Spleen (tissue), 7 donors: Measurements from ENCODE around the gene GRPEL1.

Experiments used
- POLR2A ChIP-seq, 3 donors: fragments of 450-650 bp; IDR thresholded peaks; one replicate each; pipeline ENCODE4 v1.5.1; 2017; ENCODE audit warnings: antibody characterized with exemption in 3 of 3, mild to moderate bottlenecking in 1 of 3
- POLR2AphosphoS5 ChIP-seq, 3 donors: sonication (generic); formaldehyde crosslinking; IDR thresholded peaks; one replicate each; pipeline ENCODE4 v1.5.1; 2017; ENCODE audit warnings: antibody characterized with exemption in 3 of 3
- TF ChIP-seq, protein P1 (sequence below), 11 experiments: fragments of 200-600 bp in 7 of 11; fragments of 450-650 bp in 4 of 11; sonication (generic) in 4 of 11; IDR thresholded peaks in 8 of 11; conservative IDR thresholded peaks in 3 of 11; 1 replicate in 7 of 11; 2 replicates in 4 of 11; pipeline versions ENCODE4 v1.4.0 to v1.8.0; 2016 to 2021; ENCODE audit warnings: antibody characterized with exemption in 11 of 11, inconsistent platforms in 4 of 11, mild to moderate bottlenecking in 1 of 11
- donor health status: DM: no; HTN: no; CAD: no; lungs with moderate emphysema.
- donor health status: DM: no; HTN: no; CAD: no.
- donor health status: DM: no; HTN: no; CAD: no.

DNA sequence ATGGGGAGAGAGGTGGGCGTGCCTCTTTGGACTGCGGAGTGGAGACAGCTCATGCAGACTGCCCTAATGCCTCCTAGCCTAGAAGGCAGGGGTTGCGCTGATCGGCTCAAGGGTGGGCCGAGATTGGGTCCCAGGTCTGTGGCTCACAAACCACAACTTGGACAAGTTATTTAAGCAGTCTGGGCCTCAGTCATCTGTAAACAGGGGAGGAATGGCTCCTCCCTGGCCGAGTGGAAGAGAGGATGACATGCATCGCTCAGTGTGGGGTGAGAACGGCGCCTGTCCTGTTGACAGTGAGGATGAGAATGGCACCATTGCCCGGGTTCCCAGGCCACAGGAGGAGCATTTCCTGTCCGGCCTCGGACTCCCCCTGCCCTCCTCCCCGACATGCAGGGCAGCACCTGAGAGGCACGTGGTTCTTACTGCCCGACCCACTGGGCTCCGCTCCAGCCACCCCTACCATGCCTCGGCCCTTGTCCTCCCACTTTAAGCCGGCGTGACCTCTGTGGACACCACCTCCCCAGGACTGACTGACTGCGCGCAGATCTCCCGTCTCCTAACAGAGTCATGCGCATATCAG, 40.3 kb upstream of the GRPEL1 start:
- TF ChIP-seq, protein P1, sequence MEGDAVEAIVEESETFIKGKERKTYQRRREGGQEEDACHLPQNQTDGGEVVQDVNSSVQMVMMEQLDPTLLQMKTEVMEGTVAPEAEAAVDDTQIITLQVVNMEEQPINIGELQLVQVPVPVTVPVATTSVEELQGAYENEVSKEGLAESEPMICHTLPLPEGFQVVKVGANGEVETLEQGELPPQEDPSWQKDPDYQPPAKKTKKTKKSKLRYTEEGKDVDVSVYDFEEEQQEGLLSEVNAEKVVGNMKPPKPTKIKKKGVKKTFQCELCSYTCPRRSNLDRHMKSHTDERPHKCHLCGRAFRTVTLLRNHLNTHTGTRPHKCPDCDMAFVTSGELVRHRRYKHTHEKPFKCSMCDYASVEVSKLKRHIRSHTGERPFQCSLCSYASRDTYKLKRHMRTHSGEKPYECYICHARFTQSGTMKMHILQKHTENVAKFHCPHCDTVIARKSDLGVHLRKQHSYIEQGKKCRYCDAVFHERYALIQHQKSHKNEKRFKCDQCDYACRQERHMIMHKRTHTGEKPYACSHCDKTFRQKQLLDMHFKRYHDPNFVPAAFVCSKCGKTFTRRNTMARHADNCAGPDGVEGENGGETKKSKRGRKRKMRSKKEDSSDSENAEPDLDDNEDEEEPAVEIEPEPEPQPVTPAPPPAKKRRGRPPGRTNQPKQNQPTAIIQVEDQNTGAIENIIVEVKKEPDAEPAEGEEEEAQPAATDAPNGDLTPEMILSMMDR (IDR thresholded peaks at IDR 0.05 in 8 of 11, conservative IDR thresholded peaks at IDR 0.05 in 3 of 11) = no peak
- no peak for TF ChIP-seq POLR2AphosphoS5 (IDR thresholded peaks at IDR 0.05)
- TF ChIP-seq POLR2A (IDR thresholded peaks at IDR 0.05) = no peak
